Astrocyte of the cerebellum (primary cell): ENCODE data around the gene ZBTB16.

Source experiments
- DNase-seq: peaks from one replicate; pipeline ENCODE4 v3.0.0-alpha.2; 2011; ENCODE audit warnings: low read depth
- H3K4me3 ChIP-seq: 2 replicates; pipeline ENCODE4 v1.5.1; 2011; ENCODE audit warnings: mild to moderate bottlenecking, low read depth, low read length, moderate library complexity
- CTCF ChIP-seq: IDR thresholded peaks from 2 replicates; pipeline ENCODE4 v1.5.1; 2012; ENCODE audit warnings: low read length, low read depth, moderate library complexity, mild to moderate bottlenecking; ENCODE audit errors: missing control alignments
- in situ Hi-C: cut with HindIII; loops from 2 replicates; pipeline ENCODE4 v1.10.0; 2017; ENCODE audit warnings: low sequenced_read_pairs

ZBTB16 gene

DNA sequence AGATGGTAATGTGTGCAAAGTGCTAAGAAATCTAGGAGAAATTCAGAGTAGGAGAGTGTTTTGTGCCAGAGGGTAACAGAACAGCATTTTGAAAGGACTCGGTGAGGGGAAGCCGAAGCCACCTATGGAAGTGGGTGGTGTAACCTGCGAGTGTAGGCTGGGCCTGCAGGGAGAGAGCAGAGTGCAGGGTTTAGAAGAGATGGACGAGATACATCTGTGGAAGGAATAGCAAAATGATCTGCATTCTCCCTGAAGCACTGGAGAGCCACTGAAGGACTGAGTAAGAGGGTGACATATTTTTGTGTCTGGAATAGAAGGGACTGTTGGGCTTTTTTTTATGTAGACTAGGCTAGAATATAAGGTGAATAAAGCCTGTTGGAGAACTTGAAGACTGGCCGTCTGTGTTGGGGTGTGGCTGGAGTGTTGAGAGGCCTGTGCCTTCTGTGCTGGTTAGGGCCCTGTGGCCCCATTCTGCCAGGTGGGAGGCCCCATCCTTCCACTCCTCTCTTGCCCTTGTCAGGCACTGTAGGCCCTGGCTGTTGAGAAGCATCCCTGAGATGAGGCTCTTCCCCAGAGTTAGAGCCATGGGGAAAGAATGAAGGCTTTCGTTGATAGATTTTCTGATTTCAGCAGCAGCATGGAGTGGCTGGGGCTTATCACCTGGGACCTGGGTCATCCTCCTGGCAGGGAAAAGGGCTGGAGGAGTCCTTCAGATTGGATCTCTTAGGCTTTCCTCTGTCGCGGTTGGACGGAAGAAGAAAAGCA lies 102.2 kb downstream of the ZBTB16 start:
- DNase-seq, result no peak
- no peak overlapping the region for H3K4me3 ChIP-seq
- no peak for TF ChIP-seq CTCF
- in situ Hi-C loops, result no loop called here

DNA sequence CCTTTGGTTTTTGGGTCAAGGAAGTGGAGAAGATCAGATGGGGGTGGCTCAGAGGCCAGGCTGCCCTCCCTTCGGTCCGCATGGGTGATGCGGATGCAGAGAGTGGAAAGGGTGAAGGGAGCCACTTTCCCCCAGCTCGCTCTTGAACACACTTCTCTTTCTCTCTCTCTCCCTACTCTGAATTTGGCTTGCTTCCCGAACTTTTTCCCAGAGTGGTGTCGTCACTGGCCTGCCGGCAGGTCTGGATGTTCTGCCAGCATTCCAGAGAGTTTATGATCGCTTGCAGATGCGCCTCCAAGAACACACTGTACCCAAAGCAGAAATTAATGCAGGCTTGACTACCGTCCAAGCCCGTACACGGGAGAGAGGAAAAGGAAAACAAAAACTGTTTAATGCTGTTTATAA lies 103.2 kb downstream of the ZBTB16 start:
- in situ Hi-C loops, result no loop called here
- no peak for TF ChIP-seq CTCF
- H3K4me3 ChIP-seq, result no peak overlapping the region
- peak; percentile 100 for DNase-seq

- in situ Hi-C loops, result no loop called here
- H3K4me3 ChIP-seq, result no peak overlapping the region
- no peak for TF ChIP-seq CTCF
- DNase-seq, result peak; percentile 85
Observed at GRCh38 chr11:114163229-114163631, 103.7 kb downstream of the ZBTB16 start.

DNA sequence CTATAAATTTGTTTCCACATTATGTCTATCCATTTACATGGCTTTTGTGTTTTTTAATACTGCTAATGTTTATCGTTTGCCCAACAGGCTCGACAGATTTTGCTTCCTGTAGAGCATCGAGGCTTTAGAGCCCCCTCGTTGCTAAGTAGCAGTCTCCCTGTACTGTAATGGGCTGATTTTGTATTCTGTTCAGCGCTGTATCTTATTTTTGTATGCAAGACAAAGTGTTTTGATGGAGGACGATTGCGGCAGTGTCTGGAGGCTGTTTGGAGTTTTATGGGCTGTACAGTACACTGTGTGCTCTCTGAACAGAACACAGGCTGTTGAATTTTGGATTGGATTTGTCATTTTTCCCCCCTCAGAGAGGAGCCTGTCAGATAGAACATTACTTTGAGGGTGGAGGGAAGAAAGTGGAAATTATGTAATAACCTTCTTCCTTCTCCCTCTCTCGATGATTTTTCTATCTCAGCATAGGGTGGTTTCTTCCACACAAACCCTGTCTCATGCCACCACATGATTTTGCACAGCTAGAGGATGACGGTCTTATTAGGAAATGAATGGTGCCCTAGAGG lies 104.4 kb downstream of the ZBTB16 start:
- in situ Hi-C loops, result no loop called here
- no peak for DNase-seq
- no peak overlapping the region for H3K4me3 ChIP-seq
- TF ChIP-seq CTCF, result no peak

DNA sequence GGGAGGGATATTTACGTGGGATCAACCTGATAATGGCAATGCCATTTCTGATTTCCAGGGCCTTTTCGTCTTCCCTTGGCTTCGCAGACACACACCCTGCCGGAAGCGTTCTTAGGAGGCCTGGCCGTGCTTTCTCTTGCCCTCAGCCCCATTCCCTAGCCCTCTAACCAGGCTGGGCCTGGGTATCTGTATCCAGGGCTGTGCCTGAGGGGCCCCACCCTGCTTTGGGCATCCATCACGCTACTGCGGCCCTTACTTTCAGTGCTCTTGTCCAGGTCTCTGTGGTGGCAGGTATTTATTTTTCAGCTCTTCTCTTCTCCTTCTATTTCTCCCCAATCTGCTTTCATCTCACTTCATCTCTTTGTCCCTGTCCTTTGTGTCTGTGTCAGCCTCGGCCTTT lies 105.0 kb downstream of the ZBTB16 start:
- DNase-seq, result no peak
- TF ChIP-seq CTCF, result no peak
- in situ Hi-C loops, result no loop called here
- no peak overlapping the region for H3K4me3 ChIP-seq

DNA sequence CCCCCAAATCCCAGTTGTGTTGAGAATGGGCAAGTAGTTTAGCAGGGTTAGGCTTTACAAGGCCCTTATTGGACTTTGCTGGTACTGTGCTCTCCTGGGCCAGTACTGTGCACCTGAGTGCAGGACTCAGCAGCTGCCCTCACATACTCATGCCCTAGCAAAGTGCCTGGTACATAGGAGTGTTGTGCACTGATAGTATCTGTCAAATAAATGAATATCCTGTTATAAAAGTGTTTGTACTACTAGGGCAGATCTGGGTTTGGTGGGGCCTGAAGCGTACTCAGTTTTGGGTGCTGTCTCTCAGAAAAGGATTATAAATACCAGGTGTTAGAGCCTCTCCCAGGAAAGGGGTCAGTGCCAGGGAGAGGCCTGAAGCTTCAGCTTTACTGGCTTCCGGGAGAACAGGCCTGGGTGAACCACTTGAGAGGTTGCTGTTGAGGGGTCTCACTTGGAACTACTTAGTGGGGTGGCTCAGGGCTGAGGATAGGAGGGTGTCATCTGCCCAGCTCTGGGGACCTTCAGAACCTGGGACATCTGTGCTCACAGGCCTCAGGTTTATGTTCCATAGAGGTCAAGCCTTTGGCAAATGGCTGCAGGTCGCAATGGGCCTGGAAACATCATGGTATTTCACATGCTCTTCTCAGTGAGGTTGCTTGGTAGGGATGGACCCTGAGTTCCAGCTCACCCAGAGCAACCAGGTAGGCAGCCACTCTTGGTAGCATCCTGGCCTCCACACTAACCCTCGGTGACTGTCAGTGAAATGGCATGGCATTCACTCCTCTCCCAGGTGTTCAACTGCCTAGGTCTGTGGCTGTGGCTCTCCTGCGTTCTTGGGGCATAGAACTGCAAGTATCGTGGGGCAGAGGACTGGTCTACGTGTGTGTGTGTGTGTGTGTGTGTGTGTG lies 106.1 kb downstream of the ZBTB16 start:
- no peak for TF ChIP-seq CTCF
- no peak for DNase-seq
- H3K4me3 ChIP-seq, result no peak overlapping the region
- in situ Hi-C loops, result loop anchor here (5.0 kb wide), 2 partner anchors 37 to 92 kb away; no protein-coding TSS in a partner anchor
